Measurements from ENCODE around the gene GCH1.

GRCh38 chr14:54882521-54882920, 20.1 kb downstream of the GCH1 start:
- no peak for TF ChIP-seq CTCF (IDR thresholded peaks at IDR 0.05)
- TF ChIP-seq POLR2A (IDR thresholded peaks at IDR 0.05) = no peak
- TF ChIP-seq EP300 (IDR thresholded peaks at IDR 0.05) = no peak
- no peak for TF ChIP-seq POLR2AphosphoS5 (IDR thresholded peaks at IDR 0.05)

Data from suprapubic skin (tissue), 4 donors.